Nephron progenitor cell (in vitro differentiated cells): ENCODE measurements around the gene NCBP3.
"Not testable (repeated sequence)": the region's sequence is repeated elsewhere in the genome, so short reads cannot be mapped to it uniquely, and the experiment has no call there.

Experiments
- DNase-seq: peaks from one replicate; pipeline ENCODE4 v3.0.0; 2021
- H3K27ac Mint-ChIP-seq: 2 replicates; pipeline ENCODE4 v1.8.0; 2021; ENCODE audit warnings: mild to moderate bottlenecking, moderate library complexity, mixed read lengths
- H3K27me3 Mint-ChIP-seq: 2 replicates; pipeline ENCODE4 v1.8.0; 2021; ENCODE audit warnings: mild to moderate bottlenecking, low read depth, mixed read lengths; ENCODE audit not compliant: poor library complexity
- H3K36me3 Mint-ChIP-seq: 2 replicates; pipeline ENCODE4 v1.8.0; 2021; ENCODE audit warnings: low read depth, mixed read lengths
- H3K4me1 Mint-ChIP-seq: 2 replicates; pipeline ENCODE4 v1.8.0; 2021; ENCODE audit warnings: mixed read lengths
- H3K4me3 Mint-ChIP-seq: 2 replicates; pipeline ENCODE4 v1.8.0; 2021; ENCODE audit warnings: mild to moderate bottlenecking, moderate library complexity, mixed read lengths
- H3K9me3 Mint-ChIP-seq: 2 replicates; pipeline ENCODE4 v1.8.0; 2021; ENCODE audit warnings: mild to moderate bottlenecking, moderate library complexity, mixed read lengths
- TF ChIP-seq, protein P1 (sequence below): fragments of 200-600 bp; sonication (generic); IDR thresholded peaks from 2 replicates; pipeline ENCODE4 v1.5.0; 2021; ENCODE audit warnings: antibody characterized with exemption

Gene NCBP3

GRCh38 chr17:3851461-3852100 lies 5.5 kb upstream of the NCBP3 start:
- peaks cover 37% of the 10 kb centered on the region for H3K27me3 Mint-ChIP-seq
- H3K4me1 Mint-ChIP-seq, result peaks cover 15% of the 10 kb centered on the region
- TF ChIP-seq, protein P1, sequence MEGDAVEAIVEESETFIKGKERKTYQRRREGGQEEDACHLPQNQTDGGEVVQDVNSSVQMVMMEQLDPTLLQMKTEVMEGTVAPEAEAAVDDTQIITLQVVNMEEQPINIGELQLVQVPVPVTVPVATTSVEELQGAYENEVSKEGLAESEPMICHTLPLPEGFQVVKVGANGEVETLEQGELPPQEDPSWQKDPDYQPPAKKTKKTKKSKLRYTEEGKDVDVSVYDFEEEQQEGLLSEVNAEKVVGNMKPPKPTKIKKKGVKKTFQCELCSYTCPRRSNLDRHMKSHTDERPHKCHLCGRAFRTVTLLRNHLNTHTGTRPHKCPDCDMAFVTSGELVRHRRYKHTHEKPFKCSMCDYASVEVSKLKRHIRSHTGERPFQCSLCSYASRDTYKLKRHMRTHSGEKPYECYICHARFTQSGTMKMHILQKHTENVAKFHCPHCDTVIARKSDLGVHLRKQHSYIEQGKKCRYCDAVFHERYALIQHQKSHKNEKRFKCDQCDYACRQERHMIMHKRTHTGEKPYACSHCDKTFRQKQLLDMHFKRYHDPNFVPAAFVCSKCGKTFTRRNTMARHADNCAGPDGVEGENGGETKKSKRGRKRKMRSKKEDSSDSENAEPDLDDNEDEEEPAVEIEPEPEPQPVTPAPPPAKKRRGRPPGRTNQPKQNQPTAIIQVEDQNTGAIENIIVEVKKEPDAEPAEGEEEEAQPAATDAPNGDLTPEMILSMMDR, result no peak

GRCh38 chr17:3848229-3848835 lies 2.3 kb upstream of the NCBP3 start:
- no peak overlapping the region for H3K27ac Mint-ChIP-seq
- peaks cover 33% of the 10 kb centered on the region for H3K27me3 Mint-ChIP-seq
- H3K9me3 Mint-ChIP-seq, result peaks cover 4% of the 10 kb centered on the region
- peaks cover 11% of the 10 kb centered on the region for H3K36me3 Mint-ChIP-seq
- peaks cover 35% of the 10 kb centered on the region for H3K4me1 Mint-ChIP-seq
- H3K4me3 Mint-ChIP-seq, result no peak overlapping the region
- DNase-seq, result no peak
- TF ChIP-seq, protein P1, result no peak

More at GRCh38 chr17:3851461-3852100, 5.5 kb upstream of the NCBP3 start:
- no peak overlapping the region for H3K4me3 Mint-ChIP-seq
- DNase-seq, result no peak
- H3K27ac Mint-ChIP-seq, result no peak overlapping the region
- no peaks in the 10 kb centered on the region for H3K36me3 Mint-ChIP-seq
- H3K9me3 Mint-ChIP-seq, result peaks cover 14% of the 10 kb centered on the region

DNA sequence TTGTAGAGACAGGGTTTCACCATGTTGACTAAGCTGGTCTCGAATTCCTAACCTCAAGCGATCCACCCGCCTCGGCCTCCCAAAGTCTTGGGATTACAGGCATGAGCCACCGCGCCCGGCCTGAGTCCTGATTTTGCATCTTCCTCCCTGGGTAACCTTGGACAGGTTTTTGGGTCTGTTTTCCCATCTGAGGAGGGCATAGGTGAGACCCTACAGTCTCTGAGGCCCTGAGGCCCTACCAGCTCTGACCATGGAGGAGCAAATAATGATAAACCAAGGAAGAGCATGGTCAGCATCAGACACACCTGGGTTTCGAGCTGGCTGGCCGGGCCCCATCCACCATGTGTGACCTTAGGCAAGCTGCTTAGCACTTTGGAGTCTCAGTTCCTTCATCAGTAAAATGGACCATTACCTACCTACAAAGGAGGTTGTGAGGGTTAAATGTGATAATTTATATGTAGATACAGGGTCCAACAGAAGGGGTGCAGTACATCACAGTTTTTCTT lies 1.2 kb upstream of the NCBP3 start:
- TF ChIP-seq, protein P1, result no peak
- peaks cover 33% of the 10 kb centered on the region for H3K27me3 Mint-ChIP-seq
- H3K36me3 Mint-ChIP-seq, result peaks cover 21% of the 10 kb centered on the region
- no peak overlapping the region for H3K27ac Mint-ChIP-seq
- H3K4me3 Mint-ChIP-seq, result peak overlapping the region; percentile 23
- peaks cover 35% of the 10 kb centered on the region for H3K4me1 Mint-ChIP-seq
- no peak for DNase-seq
- no peaks in the 10 kb centered on the region for H3K9me3 Mint-ChIP-seq

- Mint-ChIP-seq H3K36me3 (peaks cover 21% of the 10 kb centered on the region), H3K4me3 (peak overlapping the region; percentile 23), H3K27ac (no peak overlapping the region), H3K4me1 (peaks cover 31% of the 10 kb centered on the region), H3K9me3 (no peaks in the 10 kb centered on the region), H3K27me3 (peaks cover 30% of the 10 kb centered on the region)
- TF ChIP-seq, protein P1, result no peak
- no peak for DNase-seq
Observed at GRCh38 chr17:3846437-3847164, 555 bp upstream of the NCBP3 start.

GRCh38 chr17:3845291-3845620 lies 790 bp downstream of the NCBP3 start:
- Mint-ChIP-seq H3K4me1 (peaks cover 24% of the 10 kb centered on the region), H3K4me3 (peak overlapping the region; percentile 94), H3K27me3 (peaks cover 20% of the 10 kb centered on the region), H3K27ac (peak overlapping the region; percentile 72), H3K36me3 (peaks cover 34% of the 10 kb centered on the region), H3K9me3 (no peaks in the 10 kb centered on the region)
- no peak for DNase-seq
- TF ChIP-seq, protein P1, result no peak

DNA sequence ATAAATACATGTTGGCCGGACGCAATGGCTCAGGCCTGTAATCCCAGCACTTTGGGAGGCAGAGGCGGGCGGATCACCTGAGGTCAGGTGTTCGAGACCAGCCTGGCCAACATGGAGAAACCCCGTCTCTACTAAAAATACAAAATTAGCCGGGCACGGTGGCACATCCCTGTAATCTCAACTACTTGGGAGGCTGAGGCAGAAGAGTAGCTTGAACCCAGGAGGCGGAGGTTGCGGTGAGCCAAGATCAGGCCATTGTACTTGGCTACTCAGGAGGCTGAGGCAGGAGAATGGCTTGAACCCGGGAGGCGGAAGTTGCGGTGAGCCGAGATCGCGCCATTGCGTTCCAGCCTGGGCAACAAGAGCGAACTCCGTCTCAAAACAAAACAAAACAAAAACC lies 1.5 kb downstream of the NCBP3 start:
- not testable (repeated sequence) for H3K27ac Mint-ChIP-seq, H3K9me3 Mint-ChIP-seq, DNase-seq
- peak overlapping the region; percentile 94 for H3K4me3 Mint-ChIP-seq
- H3K4me1 Mint-ChIP-seq, result peaks cover 24% of the 10 kb centered on the region
- peaks cover 17% of the 10 kb centered on the region for H3K27me3 Mint-ChIP-seq
- H3K36me3 Mint-ChIP-seq, result peaks cover 41% of the 10 kb centered on the region
